ENCODE results near the gene METTL5.
"Not testable (repeated sequence)": the region's sequence is repeated elsewhere in the genome, so short reads cannot be mapped to it uniquely, and the experiment has no call there.

METTL5 gene

GRCh38 chr2:169862816-169863215 is 38.1 kb upstream of the METTL5 start:
- H3K36me3 ChIP-seq (ENCODE audit: insufficient read depth, insufficient read length, low read length), result peaks cover 3% of the 10 kb centered on the region
- TF ChIP-seq SUZ12 (IDR thresholded peaks at IDR 0.05; ENCODE audit: extremely low read depth, insufficient read depth, insufficient read length), result no peak
- TF ChIP-seq ZNF274 (IDR thresholded peaks at IDR 0.05; ENCODE audit: low read depth, low read length), result no peak
- no peak for TF ChIP-seq YY1 (IDR thresholded peaks at IDR 0.05; ENCODE audit: insufficient read depth, insufficient read length)
- no peak for DNase-seq (ENCODE audit: low read depth, low spot score)

GRCh38 chr2:169860149-169860548 is 35.4 kb upstream of the METTL5 start:
- DNase-seq (ENCODE audit: low read depth, low spot score), result no peak
- no peaks in the 10 kb centered on the region for H3K4me1 ChIP-seq (ENCODE audit: insufficient read depth, insufficient read length)
- no peak for TF ChIP-seq YY1 (IDR thresholded peaks at IDR 0.05; ENCODE audit: insufficient read depth, insufficient read length)
- no peak for TF ChIP-seq ZNF274 (IDR thresholded peaks at IDR 0.05; ENCODE audit: low read depth, low read length)
- TF ChIP-seq SUZ12 (IDR thresholded peaks at IDR 0.05; ENCODE audit: extremely low read depth, insufficient read depth, insufficient read length), result no peak
- no peaks in the 10 kb centered on the region; the same call in 1 of the 2 replicates for H3K9me3 ChIP-seq (ENCODE audit: insufficient read depth, low read length)
- H3K4me3 ChIP-seq (ENCODE audit: insufficient read length, low read depth), result no peak overlapping the region
- peaks cover 3% of the 10 kb centered on the region for H3K36me3 ChIP-seq (ENCODE audit: insufficient read depth, insufficient read length, low read length)
- H3K9ac ChIP-seq (ENCODE audit: insufficient read length, low read depth), result no peak overlapping the region
- H3K27me3 ChIP-seq (ENCODE audit: insufficient read depth, insufficient read length), result no peaks in the 10 kb centered on the region

More at GRCh38 chr2:169862816-169863215, 38.1 kb upstream of the METTL5 start:
- Histone ChIP-seq H3K9ac (ENCODE audit: insufficient read length, low read depth) (no peak overlapping the region), H3K9me3 (ENCODE audit: insufficient read depth, low read length) (no peaks in the 10 kb centered on the region; the same call in 1 of the 2 replicates), H3K27me3 (ENCODE audit: insufficient read depth, insufficient read length) (no peaks in the 10 kb centered on the region), H3K4me1 (ENCODE audit: insufficient read depth, insufficient read length) (no peaks in the 10 kb centered on the region), H3K4me3 (ENCODE audit: insufficient read length, low read depth) (no peak overlapping the region)

GRCh38 chr2:169859423-169859822 is 34.7 kb upstream of the METTL5 start:
- Histone ChIP-seq H3K4me1 (ENCODE audit: insufficient read depth, insufficient read length) (no peaks in the 10 kb centered on the region), H3K9me3 (ENCODE audit: insufficient read depth, low read length) (peaks cover 7% of the 10 kb centered on the region), H3K9ac (ENCODE audit: insufficient read length, low read depth) (no peak overlapping the region), H3K27me3 (ENCODE audit: insufficient read depth, insufficient read length) (no peaks in the 10 kb centered on the region), H3K4me3 (ENCODE audit: insufficient read length, low read depth) (no peak overlapping the region), H3K36me3 (ENCODE audit: insufficient read depth, insufficient read length, low read length) (peaks cover 3% of the 10 kb centered on the region)
- DNase-seq (ENCODE audit: low read depth, low spot score), result no peak
- no peak for TF ChIP-seq YY1 (IDR thresholded peaks at IDR 0.05; ENCODE audit: insufficient read depth, insufficient read length)
- TF ChIP-seq SUZ12 (IDR thresholded peaks at IDR 0.05; ENCODE audit: extremely low read depth, insufficient read depth, insufficient read length), result no peak
- no peak for TF ChIP-seq ZNF274 (IDR thresholded peaks at IDR 0.05; ENCODE audit: low read depth, low read length)

GRCh38 chr2:169855281-169856258 is 30.9 kb upstream of the METTL5 start:
- H3K4me3 ChIP-seq (ENCODE audit: insufficient read length, low read depth); H3K27me3 ChIP-seq (ENCODE audit: insufficient read depth, insufficient read length); DNase-seq (ENCODE audit: low read depth, low spot score); H3K9me3 ChIP-seq (ENCODE audit: insufficient read depth, low read length); H3K36me3 ChIP-seq (ENCODE audit: insufficient read depth, insufficient read length, low read length); H3K9ac ChIP-seq (ENCODE audit: insufficient read length, low read depth); H3K4me1 ChIP-seq (ENCODE audit: insufficient read depth, insufficient read length): not testable (repeated sequence)

GRCh38 chr2:169853041-169853668 is 28.4 kb upstream of the METTL5 start:
- H3K36me3 ChIP-seq (ENCODE audit: insufficient read depth, insufficient read length, low read length), result no peaks in the 10 kb centered on the region
- no peaks in the 10 kb centered on the region for H3K4me1 ChIP-seq (ENCODE audit: insufficient read depth, insufficient read length)
- H3K9me3 ChIP-seq (ENCODE audit: insufficient read depth, low read length), result peaks cover 19% of the 10 kb centered on the region
- H3K4me3 ChIP-seq (ENCODE audit: insufficient read length, low read depth), result no peak overlapping the region
- TF ChIP-seq SUZ12 (IDR thresholded peaks at IDR 0.05; ENCODE audit: extremely low read depth, insufficient read depth, insufficient read length) (no peak), YY1 (IDR thresholded peaks at IDR 0.05; ENCODE audit: insufficient read depth, insufficient read length) (no peak), ZNF274 (IDR thresholded peaks at IDR 0.05; ENCODE audit: low read depth, low read length) (no peak)
- DNase-seq (ENCODE audit: low read depth, low spot score), result no peak
- no peaks in the 10 kb centered on the region for H3K27me3 ChIP-seq (ENCODE audit: insufficient read depth, insufficient read length)
- no peak overlapping the region for H3K9ac ChIP-seq (ENCODE audit: insufficient read length, low read depth)

- no peak overlapping the region for H3K9ac ChIP-seq (ENCODE audit: insufficient read length, low read depth)
- no peak for TF ChIP-seq YY1 (IDR thresholded peaks at IDR 0.05; ENCODE audit: insufficient read depth, insufficient read length)
- TF ChIP-seq ZNF274 (IDR thresholded peaks at IDR 0.05; ENCODE audit: low read depth, low read length), result no peak
- no peak for TF ChIP-seq SUZ12 (IDR thresholded peaks at IDR 0.05; ENCODE audit: extremely low read depth, insufficient read depth, insufficient read length)
- no peak for DNase-seq (ENCODE audit: low read depth, low spot score)
- no peak overlapping the region for H3K4me3 ChIP-seq (ENCODE audit: insufficient read length, low read depth)
- H3K36me3 ChIP-seq (ENCODE audit: insufficient read depth, insufficient read length, low read length), result no peaks in the 10 kb centered on the region
- no peaks in the 10 kb centered on the region for H3K27me3 ChIP-seq (ENCODE audit: insufficient read depth, insufficient read length)
- H3K4me1 ChIP-seq (ENCODE audit: insufficient read depth, insufficient read length), result no peaks in the 10 kb centered on the region
- H3K9me3 ChIP-seq (ENCODE audit: insufficient read depth, low read length), result peaks cover 15% of the 10 kb centered on the region
Observed at GRCh38 chr2:169849710-169850109, 25.0 kb upstream of the METTL5 start.

GRCh38 chr2:169848959-169849693 is 24.4 kb upstream of the METTL5 start:
- not testable (repeated sequence) for H3K36me3 ChIP-seq (ENCODE audit: insufficient read depth, insufficient read length, low read length); H3K4me1 ChIP-seq (ENCODE audit: insufficient read depth, insufficient read length); H3K4me3 ChIP-seq (ENCODE audit: insufficient read length, low read depth); DNase-seq (ENCODE audit: low read depth, low spot score); H3K9ac ChIP-seq (ENCODE audit: insufficient read length, low read depth); H3K27me3 ChIP-seq (ENCODE audit: insufficient read depth, insufficient read length)
- H3K9me3 ChIP-seq (ENCODE audit: insufficient read depth, low read length), result peaks cover 12% of the 10 kb centered on the region
